ENCODE data around the gene SMG9. TPM values are rescaled to one million over a fixed set of nuclear protein-coding genes. Genes with fewer than 3 reads are reported as not detected.
"Not testable (repeated sequence)": the region's sequence is repeated elsewhere in the genome, so short reads cannot be mapped to it uniquely, and the experiment has no call there.

The SMG9 gene
- total RNA-seq, 1 donor from 2014 or later, result 13.2 TPM

DNA sequence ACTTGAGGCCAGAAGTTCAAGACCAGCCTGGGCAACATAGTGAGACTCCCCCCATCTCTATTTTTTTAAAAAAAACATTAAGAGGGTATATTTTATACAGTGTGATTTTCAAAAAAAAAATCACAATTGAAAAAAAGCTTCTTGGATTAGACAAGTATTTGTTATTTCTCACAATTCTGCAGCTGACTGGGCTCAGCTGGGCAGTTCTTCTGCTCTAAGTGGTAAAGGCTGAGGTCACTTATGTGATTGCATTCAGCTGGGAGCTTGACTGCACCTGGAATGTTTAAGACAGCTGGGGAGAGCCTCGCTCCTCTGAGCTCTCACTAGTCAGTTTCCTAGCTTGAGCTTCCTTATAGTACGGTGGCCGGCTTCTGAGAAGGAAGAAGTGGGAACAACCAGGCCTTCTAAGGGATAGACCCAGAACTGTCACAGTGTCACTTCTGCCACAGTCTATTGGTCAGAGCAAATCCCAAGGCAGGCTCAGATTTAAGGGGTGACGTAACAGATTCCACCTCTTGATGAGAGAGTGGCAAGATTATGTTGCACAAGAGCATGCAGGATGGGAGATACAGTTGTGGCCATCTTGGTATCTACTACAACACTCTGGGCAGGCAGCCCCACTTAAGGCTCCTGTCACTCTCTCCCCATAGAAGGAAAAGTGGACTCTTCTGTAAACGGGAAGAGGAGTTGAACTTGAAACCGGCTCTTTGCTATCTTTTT lies 58.6 kb downstream of the SMG9 start:
- DNase-seq (ENCODE audit: low spot score) (no peak), ATAC-seq (no peak)

DNA sequence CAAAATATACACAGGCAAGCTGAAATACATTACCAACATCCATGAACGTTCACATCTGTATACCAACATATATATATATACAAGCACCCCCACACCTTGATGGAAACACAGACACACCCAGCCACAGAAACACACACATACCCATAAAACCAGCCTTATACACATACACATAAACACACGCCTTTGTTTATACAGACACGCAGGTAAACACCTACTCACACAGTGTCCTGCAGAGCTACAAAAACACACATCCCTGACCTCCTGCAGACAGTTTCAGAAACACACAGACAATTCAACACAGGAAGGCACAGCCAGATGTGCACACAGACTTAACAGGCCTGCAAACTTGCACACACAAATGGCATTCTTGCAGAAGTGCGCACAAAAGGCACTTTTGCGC lies 60.2 kb downstream of the SMG9 start:
- no peak for DNase-seq (ENCODE audit: low spot score)
- no peak for ATAC-seq

DNA sequence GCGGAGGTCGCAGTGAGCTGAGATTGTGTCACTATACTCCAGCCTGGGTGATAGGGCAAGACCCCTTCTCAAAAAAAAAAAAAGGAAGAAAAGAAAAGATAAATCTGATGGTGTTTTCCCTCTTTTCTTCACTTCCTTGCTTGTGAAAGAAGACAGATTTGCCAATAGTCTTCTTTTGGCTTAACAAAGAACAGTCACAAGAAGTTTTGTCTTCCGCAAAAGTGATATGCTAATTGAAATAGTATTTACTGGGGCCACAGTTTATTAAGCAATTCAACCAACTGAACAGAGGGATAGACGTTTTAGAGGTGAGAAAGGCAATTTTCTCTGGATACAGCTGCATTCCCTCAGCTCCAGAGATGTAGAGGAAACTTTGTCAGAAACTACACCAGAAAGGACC lies 61.9 kb downstream of the SMG9 start:
- DNase-seq (ENCODE audit: low spot score) (no peak), ATAC-seq (no peak)

DNA sequence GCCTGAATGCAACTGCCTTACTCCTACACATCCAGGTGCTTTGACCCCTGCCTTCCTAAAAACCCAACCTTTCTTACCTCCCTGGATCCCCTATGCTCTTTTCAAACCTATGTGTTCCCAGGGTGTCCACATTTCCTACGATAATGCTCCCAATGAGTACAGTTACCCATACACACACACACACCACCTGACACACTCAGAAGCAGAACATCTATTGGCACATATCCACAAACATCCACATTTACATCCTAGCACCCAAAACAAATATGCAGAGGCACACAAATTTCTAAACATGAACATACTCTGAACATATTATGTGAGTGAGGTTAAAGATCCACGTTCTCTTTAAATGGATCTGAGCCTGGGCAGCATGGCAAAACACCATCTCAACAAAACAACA lies 62.4 kb downstream of the SMG9 start:
- no peak for DNase-seq (ENCODE audit: low spot score)
- ATAC-seq, result no peak

DNA sequence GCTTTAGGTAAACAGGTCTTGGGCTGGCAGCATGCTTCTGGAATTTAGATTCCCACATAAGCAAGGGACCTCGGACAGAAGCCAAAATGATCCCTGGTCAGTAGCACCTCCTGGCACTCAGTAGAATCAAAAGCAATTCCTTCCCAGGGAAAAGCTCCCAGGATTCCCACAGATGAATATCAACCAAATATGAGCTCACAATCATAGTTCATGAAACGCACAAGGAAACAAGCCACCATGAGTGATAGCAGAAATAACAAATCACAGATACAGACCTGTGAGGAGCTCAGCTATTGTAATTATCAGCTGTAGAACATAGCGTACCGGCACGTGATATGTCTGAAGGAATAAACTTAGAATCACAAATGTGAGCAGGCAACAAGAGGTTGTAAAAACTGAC lies 63.0 kb downstream of the SMG9 start:
- ATAC-seq (no peak), DNase-seq (ENCODE audit: low spot score) (no peak)

DNA sequence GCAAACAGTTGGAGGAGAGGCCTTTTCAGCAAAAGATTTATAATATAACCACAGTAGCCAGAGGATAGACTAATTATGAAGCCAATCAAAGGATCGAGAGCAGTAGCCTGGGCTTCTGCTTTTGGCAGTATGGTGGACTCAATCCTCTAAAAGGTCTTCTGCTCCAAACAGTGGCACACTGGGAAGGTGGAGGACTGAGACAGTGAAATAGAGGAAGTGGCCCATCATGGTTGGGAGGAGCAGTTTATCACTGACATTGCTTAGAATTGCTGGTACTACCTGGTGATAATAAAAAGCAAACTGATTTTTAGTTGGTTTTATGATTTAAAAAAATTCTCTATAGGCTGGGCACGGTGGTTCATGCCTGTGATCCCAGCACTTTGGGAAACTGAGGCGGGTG lies 63.9 kb downstream of the SMG9 start:
- no peak for ATAC-seq

DNA sequence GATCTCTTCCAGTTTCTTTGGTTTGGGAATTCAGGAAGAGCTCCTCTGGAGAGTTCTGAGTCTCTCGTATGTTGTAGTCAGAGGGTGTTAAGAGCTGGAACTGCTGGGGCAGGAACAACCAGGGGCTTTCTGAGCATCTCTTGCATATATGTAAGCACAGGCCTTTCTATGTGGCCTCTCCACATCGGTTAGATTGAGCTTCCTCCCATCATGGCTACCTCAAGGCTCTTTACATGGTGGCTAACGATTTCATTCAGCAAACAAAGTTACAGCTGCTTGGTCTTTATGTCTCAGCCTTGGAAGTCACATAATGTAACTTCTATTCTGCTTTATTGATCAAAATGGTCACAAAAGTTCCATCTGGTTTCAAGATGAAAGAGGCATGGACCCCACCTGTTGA lies 64.3 kb downstream of the SMG9 start:
- ATAC-seq, result no peak

More for the DNA sequence above, 63.9 kb downstream of the SMG9 start:
- DNase-seq (ENCODE audit: low spot score), result no peak

DNA sequence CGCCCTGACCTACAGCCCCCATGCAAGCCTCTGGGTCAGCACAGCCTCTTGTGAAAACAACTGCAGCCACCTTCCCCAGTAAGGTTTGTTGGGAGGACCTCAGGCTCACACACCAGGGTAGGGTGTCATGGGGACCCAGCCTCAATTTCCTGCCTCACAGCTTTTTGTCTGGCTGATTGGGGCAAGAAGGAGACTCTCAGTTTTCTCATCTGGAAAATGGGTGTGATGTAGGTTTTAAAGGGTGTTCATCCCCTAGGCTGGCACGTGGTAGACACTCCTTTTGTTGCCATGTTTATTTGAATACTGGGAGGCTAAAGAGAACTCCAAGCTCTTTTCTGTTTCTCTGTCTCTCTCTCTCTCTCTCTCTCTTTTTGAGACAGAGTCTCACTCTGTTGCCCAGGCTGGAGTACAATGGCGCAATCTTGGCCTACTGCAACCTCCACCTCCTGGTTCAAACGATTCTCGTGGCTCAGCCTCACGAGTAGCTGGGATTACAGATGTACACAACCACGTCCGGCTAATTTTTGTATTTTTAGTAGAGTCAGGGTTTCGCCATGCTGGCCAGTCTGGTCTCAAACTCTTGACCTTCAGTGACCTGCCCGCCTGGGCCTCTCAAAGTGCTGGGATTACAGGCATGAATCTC lies 66.6 kb downstream of the SMG9 start:
- DNase-seq (ENCODE audit: low spot score) (no peak), ATAC-seq (no peak)

More for the DNA sequence above, 64.3 kb downstream of the SMG9 start:
- DNase-seq (ENCODE audit: low spot score), result no peak

DNA sequence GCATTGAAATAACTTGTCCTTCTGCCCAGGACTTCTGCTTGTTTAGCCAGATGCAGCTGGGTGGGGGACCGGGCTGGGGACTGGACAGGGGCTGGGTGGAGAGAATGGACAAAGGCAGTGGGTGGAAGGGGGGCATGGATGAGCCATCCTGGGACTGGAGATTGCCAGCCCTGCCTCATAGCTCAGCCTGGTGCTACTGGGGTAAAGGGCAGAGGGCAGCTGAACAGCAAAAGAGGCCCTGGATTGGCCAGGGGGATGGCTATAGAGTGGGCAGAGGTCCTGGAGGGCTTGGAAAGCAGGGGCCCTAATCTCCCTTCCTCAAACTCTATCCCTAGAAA lies 67.1 kb downstream of the SMG9 start:
- no peak for DNase-seq (ENCODE audit: low spot score)
- ATAC-seq, result no peak

DNA sequence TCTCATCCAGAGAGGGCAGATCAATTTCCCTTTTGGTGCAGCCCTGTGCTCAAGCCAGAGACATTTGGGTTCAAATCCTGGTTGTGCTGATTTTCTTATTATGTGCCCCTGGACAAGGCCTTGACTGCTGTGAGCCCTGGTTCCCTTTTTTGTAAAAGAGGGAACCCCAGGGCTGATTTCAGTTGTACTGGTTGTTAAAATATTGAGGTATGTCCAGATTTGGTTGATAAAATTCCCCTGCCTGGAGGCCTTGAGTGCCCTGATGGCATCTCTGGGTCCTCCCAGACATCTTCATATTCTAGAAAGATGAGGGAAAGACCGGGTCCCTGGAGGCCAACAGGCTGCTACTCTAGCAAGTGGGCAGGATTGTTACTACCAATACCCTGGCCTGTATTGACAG lies 70.4 kb downstream of the SMG9 start:
- ATAC-seq (no peak), DNase-seq (ENCODE audit: low spot score) (no peak)

DNA sequence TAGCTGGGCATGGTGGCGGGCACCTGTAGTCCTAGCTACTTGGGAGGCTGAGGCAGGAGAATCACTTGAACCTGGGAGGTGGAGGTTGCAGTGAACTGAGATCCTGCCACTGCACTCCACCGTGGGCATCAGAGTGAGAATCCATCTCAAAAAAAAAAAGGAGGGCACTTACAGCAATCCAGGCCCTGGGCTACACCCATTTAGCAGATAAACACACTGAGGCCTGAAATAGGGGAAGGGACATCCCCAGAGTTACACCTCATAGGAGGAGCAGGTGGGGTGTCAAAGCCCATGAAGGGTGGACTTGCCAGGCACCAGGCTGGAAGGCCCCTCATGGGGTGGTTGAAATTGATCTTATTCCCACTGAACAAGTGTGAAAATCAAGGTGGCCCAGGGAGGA lies 70.9 kb downstream of the SMG9 start:
- no peak for DNase-seq (ENCODE audit: low spot score)
- no peak for ATAC-seq

DNA sequence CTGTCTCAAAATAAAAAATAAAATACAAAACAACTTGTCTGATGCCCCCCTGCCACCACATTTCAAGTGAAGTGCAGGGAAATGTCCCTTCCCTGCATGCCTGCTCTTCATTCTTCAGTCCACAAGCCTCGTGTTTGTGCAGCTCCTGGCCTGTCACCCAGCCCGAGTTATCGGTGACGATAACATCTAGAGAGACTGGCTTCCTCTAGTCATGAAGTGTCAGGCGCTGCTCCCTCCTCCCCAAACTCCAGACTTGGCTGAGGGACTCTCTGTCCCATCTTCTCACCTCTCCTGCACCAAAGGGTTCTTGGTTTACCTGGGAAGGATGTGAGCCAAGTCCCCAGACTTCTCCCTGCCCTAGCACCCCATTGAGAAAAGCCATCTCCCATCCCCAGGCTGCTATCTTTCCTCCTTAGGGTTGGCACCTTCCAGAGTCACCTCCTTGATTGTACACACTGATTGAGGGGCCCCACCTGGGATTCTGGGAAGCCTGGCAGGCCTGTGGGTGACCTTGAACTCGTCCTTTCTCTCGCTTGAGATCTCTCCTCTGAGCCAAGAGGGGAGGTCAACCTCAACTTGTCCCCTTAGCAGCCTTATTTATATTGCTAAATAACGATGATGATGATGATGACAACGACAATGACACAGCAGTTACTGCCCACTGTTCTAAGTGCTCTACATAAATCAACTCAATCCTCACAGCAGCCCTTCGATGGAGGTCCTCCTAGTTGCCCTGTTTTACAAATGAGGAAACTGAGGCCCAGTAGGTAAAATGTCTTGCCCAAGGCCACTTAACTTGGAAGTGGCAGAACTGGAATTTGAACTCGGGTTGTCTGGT lies 71.7 kb downstream of the SMG9 start:
- ATAC-seq (no peak), DNase-seq (ENCODE audit: low spot score) (no peak)

DNA sequence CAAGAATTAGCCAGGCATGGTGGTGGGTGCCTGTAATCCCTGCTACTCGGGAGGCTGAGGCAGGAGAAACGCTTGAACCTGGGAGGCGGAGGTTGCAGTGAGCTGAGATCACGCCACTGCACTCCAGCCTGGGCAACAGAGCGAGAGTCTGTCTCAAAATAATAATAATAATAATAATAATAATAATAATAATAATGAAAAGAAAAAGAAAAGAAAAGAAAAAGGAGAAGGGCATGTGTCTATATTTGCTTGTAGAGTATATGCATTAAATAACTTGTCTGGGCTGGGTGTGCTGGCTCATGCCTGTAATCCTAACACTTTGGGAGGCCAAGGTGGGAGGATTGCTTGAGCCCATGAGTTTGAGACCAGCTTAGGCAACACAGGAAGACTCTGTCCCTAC lies 72.5 kb downstream of the SMG9 start:
- ATAC-seq, result not testable (repeated sequence)

DNA sequence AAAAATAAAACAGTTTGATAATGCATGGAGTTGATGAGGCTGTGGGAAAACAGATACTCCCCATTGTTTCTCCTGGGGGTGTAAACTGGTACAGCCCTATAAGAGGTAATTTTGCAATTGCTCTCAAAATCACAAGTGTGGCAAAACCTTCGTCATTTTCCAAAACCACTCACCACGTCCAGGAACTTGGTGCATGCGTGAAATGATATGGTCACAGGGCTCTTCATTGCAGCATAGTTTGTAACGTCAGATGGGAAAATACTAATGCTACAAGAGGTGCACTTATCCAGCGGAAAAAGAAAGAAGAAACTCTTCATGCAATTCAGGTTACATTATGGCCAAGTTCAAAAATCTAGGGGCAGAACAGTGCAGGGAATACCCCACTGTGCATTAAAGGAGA lies 72.9 kb downstream of the SMG9 start:
- DNase-seq (ENCODE audit: low spot score), result no peak
- no peak for ATAC-seq

More for the DNA sequence above, 72.5 kb downstream of the SMG9 start:
- DNase-seq (ENCODE audit: low spot score), result not testable (repeated sequence)

DNA sequence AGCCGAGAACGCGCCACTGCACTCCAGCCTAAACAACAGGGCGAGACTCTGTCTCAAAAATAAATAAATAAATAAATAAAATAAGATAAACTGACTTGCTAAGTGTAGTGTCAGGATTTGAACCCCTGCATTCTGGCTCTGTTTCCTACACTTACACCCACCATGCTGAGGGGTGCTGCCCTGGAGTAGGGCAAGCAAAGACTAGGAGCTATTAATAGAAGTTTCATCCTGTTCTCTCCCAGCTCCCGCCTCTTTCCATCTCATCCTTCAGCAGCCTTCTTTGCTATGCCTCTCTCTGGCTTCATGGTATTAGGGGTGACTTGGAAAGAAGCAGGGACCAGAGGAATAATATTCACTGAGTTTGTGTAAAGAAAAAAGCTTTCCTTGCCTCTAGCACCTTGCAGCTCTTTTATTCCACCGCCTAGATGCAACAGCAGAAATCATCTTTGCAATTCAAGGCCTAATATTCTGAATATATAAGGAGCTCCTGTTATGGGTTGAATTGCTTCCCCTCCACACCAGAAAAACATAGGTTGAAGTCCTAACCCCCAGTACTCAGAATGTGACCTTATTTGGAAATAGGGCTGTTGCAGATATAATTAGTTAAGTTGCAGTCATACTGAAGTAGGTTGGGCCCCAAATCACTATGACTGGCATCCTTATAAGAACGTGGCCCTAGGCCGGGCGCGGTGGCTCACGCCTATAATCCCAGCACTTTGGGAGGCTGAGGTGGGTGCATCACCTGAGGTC lies 76.1 kb downstream of the SMG9 start:
- no peak for DNase-seq (ENCODE audit: low spot score)
- ATAC-seq, result no peak

Other genes with a start within 250 kb of the SMG9 start
- gene ETHE1, start 227.8 kb downstream of the SMG9 start, total RNA-seq, result 43.5 TPM
- 1.5 TPM for gene ZNF575, start 221.8 kb downstream of the SMG9 start, total RNA-seq
- 8.8 TPM for gene XRCC1, start 179.4 kb downstream of the SMG9 start, total RNA-seq
- gene PINLYP, start 179.2 kb downstream of the SMG9 start, total RNA-seq, result 0.88 TPM
- gene IRGQ, start 158.8 kb downstream of the SMG9 start, total RNA-seq, result 17.1 TPM
- 7.7 TPM for gene ZNF576, start 158.4 kb downstream of the SMG9 start, total RNA-seq
- 0.35 TPM for gene SRRM5, start 142.9 kb downstream of the SMG9 start, total RNA-seq
- gene ZNF428, start 135.3 kb downstream of the SMG9 start, total RNA-seq, result 15.7 TPM
- 5.1 TPM for gene CADM4, start 115.1 kb downstream of the SMG9 start, total RNA-seq
- 3.4 TPM for gene PLAUR, start 84.8 kb downstream of the SMG9 start, total RNA-seq
- gene IRGC, start 38.9 kb downstream of the SMG9 start, total RNA-seq, result not detected
- 0.43 TPM for gene KCNN4, start 26.0 kb upstream of the SMG9 start, total RNA-seq
- gene LYPD5, start 47.5 kb upstream of the SMG9 start, total RNA-seq, result not detected
- 2.6 TPM for gene ZNF283, start 72.4 kb upstream of the SMG9 start, total RNA-seq
- gene ZNF404, start 129.0 kb upstream of the SMG9 start, total RNA-seq, result 0.40 TPM
- gene ZNF45, start 180.3 kb upstream of the SMG9 start, total RNA-seq, result 3.3 TPM
- 2.9 TPM for gene ZNF221, start 196.3 kb upstream of the SMG9 start, total RNA-seq
- gene ZNF155, start 229.2 kb upstream of the SMG9 start, total RNA-seq, result 2.7 TPM
- 1.7 TPM for gene ZNF230, start 248.0 kb upstream of the SMG9 start, total RNA-seq

Data from left lobe of liver (tissue), 2 donors.